GF-D8 (cell line): Measurements from ENCODE around the gene TSPAN5.
"Not testable (repeated sequence)": the region's sequence is repeated elsewhere in the genome, so short reads cannot be mapped to it uniquely, and the experiment has no call there.

Experiments used
- DNase-seq: peaks from one replicate; lab custom pipeline; 2025; lab: John Stamatoyannopoulos, UW

Gene TSPAN5

GRCh38 chr4:98658287-98659105, at the start of gene TSPAN5:
Gene TSPAN5, minus strand, starts transcription at chr4:98658611.
- no peak for DNase-seq

- no peak for DNase-seq
Observed at GRCh38 chr4:98706935-98707334, 48.5 kb upstream of the TSPAN5 start.

GRCh38 chr4:98706200-98706813, 47.9 kb upstream of the TSPAN5 start:
- DNase-seq, result no peak

GRCh38 chr4:98705586-98705985, 47.2 kb upstream of the TSPAN5 start:
- DNase-seq, result not testable (repeated sequence)

GRCh38 chr4:98700656-98701055, 42.2 kb upstream of the TSPAN5 start:
- DNase-seq, result no peak

GRCh38 chr4:98694076-98694475, 35.7 kb upstream of the TSPAN5 start:
- DNase-seq, result no peak

- DNase-seq, result no peak
Observed at GRCh38 chr4:98692411-98692810, 34.0 kb upstream of the TSPAN5 start.

GRCh38 chr4:98691588-98691987, 33.2 kb upstream of the TSPAN5 start:
- DNase-seq, result no peak

- DNase-seq, result no peak
Observed at GRCh38 chr4:98689507-98690174, 31.2 kb upstream of the TSPAN5 start.

- DNase-seq, result no peak
Observed at GRCh38 chr4:98688411-98689290, 30.2 kb upstream of the TSPAN5 start.

- DNase-seq, result no peak
Observed at GRCh38 chr4:98687876-98688275, 29.5 kb upstream of the TSPAN5 start.

GRCh38 chr4:98686847-98687246, 28.4 kb upstream of the TSPAN5 start:
- DNase-seq, result no peak

- DNase-seq, result no peak
Observed at GRCh38 chr4:98686043-98686707, 27.8 kb upstream of the TSPAN5 start.

- no peak for DNase-seq
Observed at GRCh38 chr4:98685225-98686042, 27.0 kb upstream of the TSPAN5 start.

- DNase-seq, result no peak
Observed at GRCh38 chr4:98682719-98683118, 24.3 kb upstream of the TSPAN5 start.

GRCh38 chr4:98680806-98681205, 22.4 kb upstream of the TSPAN5 start:
- no peak for DNase-seq

- DNase-seq, result no peak
Observed at GRCh38 chr4:98679738-98680137, 21.3 kb upstream of the TSPAN5 start.

GRCh38 chr4:98677799-98678198, 19.4 kb upstream of the TSPAN5 start:
- no peak for DNase-seq

GRCh38 chr4:98674404-98675173, 16.2 kb upstream of the TSPAN5 start:
- no peak for DNase-seq

GRCh38 chr4:98673978-98674377, 15.6 kb upstream of the TSPAN5 start:
- DNase-seq, result no peak
